Transverse colon (tissue), 4 donors: ENCODE results near the gene IL18R1.

Experiments used
- CTCF ChIP-seq, 5 experiments: fragments of 200-600 bp in 3 of 5; fragments of 450-650 bp in 2 of 5; sonication (generic) in 3 of 5; IDR thresholded peaks; 1 replicate in 2 of 5; 2 replicates in 3 of 5; pipeline ENCODE4 v1.5.1; 2016 to 2017; ENCODE audit warnings: antibody characterized with exemption in 5 of 5, inconsistent platforms in 3 of 5, mild to moderate bottlenecking in 2 of 5, moderate library complexity in 1 of 5
- EP300 ChIP-seq: sonication (generic); formaldehyde crosslinking; IDR thresholded peaks from one replicate; pipeline ENCODE4 v1.6.1; 2017; ENCODE audit warnings: antibody characterized with exemption, low read depth
- POLR2A ChIP-seq: fragments of 450-650 bp; IDR thresholded peaks from one replicate; pipeline ENCODE4 v1.6.1; 2016; ENCODE audit warnings: antibody characterized with exemption, mild to moderate bottlenecking, moderate library complexity
- POLR2AphosphoS5 ChIP-seq, 3 donors: sonication (generic); formaldehyde crosslinking; IDR thresholded peaks; one replicate each; pipeline ENCODE4 v1.6.1; 2016; ENCODE audit warnings: antibody characterized with exemption in 3 of 3

GRCh38 chr2:102444233-102444632, 88.6 kb downstream of the IL18R1 start:
- TF ChIP-seq CTCF (IDR thresholded peaks at IDR 0.05) = no peak
- TF ChIP-seq POLR2A = no peak
- no peak for TF ChIP-seq POLR2AphosphoS5 (IDR thresholded peaks at IDR 0.05)
- no peak for TF ChIP-seq EP300
